Liver (tissue), 3 donors: ENCODE measurements around the gene GOLGA8S.
"Not testable (repeated sequence)": the region's sequence is repeated elsewhere in the genome, so short reads cannot be mapped to it uniquely, and the experiment has no call there.

ENCODE experiments used
- RAD21 ChIP-seq, 2 donors: IDR thresholded peaks; 2 replicates each; pipeline ENCODE4 v1.6.1; 2016; ENCODE audit warnings: antibody characterized with exemption in 2 of 2, mild to moderate bottlenecking in 2 of 2
- SP1 ChIP-seq: IDR thresholded peaks from 2 replicates; pipeline ENCODE4 v1.6.1; 2018; ENCODE audit warnings: antibody characterized with exemption, mild to moderate bottlenecking
- YY1 ChIP-seq: IDR thresholded peaks from 2 replicates; pipeline ENCODE4 v1.6.1; 2016; ENCODE audit warnings: antibody characterized with exemption, mild to moderate bottlenecking
- TF ChIP-seq, protein P1 (sequence below): fragments of 150-350 bp; IDR thresholded peaks from 2 replicates; pipeline ENCODE4 v1.5.1; 2017; ENCODE audit warnings: improper control_type of control experiment, low read depth, low read length; ENCODE audit not compliant: missing input control
- TF ChIP-seq, protein P2 (sequence below): IDR thresholded peaks from 2 replicates; pipeline ENCODE4 v1.6.1; 2016; ENCODE audit warnings: antibody characterized with exemption
- TF ChIP-seq, protein P3 (sequence below): IDR thresholded peaks from 2 replicates; pipeline ENCODE4 v1.6.1; 2016; ENCODE audit warnings: antibody characterized with exemption, mild to moderate bottlenecking
- TF ChIP-seq, protein P4 (sequence below): IDR thresholded peaks from 2 replicates; pipeline ENCODE4 v1.6.1; 2016; ENCODE audit warnings: antibody characterized with exemption
- TF ChIP-seq, protein P5 (sequence below): IDR thresholded peaks from 2 replicates; pipeline ENCODE4 v1.6.1; 2016; ENCODE audit warnings: antibody characterized with exemption
- donor health status: healthy.
- donor health status: healthy.

DNA sequence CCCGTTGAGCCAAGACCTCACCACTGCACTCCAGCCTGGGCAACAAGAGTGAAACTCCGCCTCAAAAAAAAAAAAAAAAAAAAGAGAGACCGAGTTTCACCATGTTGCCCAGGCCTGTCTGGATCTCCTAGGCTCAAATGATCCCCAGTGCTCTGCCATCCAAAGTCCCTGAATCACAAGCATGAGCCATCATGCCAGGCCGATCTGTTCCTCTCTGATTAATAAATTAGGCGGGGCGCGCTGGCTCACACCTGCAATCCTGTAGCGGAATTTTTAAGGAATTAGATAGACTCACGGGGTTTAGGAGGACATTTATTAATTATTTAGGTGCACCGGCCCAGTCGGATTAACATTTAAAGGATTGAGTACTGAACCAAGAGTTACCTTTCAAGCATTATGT, 19.7 kb downstream of the GOLGA8S start:
- TF ChIP-seq, protein P1, sequence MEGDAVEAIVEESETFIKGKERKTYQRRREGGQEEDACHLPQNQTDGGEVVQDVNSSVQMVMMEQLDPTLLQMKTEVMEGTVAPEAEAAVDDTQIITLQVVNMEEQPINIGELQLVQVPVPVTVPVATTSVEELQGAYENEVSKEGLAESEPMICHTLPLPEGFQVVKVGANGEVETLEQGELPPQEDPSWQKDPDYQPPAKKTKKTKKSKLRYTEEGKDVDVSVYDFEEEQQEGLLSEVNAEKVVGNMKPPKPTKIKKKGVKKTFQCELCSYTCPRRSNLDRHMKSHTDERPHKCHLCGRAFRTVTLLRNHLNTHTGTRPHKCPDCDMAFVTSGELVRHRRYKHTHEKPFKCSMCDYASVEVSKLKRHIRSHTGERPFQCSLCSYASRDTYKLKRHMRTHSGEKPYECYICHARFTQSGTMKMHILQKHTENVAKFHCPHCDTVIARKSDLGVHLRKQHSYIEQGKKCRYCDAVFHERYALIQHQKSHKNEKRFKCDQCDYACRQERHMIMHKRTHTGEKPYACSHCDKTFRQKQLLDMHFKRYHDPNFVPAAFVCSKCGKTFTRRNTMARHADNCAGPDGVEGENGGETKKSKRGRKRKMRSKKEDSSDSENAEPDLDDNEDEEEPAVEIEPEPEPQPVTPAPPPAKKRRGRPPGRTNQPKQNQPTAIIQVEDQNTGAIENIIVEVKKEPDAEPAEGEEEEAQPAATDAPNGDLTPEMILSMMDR, result not testable (repeated sequence)
- TF ChIP-seq, protein P2, sequence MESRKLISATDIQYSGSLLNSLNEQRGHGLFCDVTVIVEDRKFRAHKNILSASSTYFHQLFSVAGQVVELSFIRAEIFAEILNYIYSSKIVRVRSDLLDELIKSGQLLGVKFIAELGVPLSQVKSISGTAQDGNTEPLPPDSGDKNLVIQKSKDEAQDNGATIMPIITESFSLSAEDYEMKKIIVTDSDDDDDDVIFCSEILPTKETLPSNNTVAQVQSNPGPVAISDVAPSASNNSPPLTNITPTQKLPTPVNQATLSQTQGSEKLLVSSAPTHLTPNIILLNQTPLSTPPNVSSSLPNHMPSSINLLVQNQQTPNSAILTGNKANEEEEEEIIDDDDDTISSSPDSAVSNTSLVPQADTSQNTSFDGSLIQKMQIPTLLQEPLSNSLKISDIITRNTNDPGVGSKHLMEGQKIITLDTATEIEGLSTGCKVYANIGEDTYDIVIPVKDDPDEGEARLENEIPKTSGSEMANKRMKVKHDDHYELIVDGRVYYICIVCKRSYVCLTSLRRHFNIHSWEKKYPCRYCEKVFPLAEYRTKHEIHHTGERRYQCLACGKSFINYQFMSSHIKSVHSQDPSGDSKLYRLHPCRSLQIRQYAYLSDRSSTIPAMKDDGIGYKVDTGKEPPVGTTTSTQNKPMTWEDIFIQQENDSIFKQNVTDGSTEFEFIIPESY, result not testable (repeated sequence)
- TF ChIP-seq YY1; SP1; RAD21 (IDR thresholded peaks at IDR 0.05): not testable (repeated sequence)
- TF ChIP-seq, protein P3, sequence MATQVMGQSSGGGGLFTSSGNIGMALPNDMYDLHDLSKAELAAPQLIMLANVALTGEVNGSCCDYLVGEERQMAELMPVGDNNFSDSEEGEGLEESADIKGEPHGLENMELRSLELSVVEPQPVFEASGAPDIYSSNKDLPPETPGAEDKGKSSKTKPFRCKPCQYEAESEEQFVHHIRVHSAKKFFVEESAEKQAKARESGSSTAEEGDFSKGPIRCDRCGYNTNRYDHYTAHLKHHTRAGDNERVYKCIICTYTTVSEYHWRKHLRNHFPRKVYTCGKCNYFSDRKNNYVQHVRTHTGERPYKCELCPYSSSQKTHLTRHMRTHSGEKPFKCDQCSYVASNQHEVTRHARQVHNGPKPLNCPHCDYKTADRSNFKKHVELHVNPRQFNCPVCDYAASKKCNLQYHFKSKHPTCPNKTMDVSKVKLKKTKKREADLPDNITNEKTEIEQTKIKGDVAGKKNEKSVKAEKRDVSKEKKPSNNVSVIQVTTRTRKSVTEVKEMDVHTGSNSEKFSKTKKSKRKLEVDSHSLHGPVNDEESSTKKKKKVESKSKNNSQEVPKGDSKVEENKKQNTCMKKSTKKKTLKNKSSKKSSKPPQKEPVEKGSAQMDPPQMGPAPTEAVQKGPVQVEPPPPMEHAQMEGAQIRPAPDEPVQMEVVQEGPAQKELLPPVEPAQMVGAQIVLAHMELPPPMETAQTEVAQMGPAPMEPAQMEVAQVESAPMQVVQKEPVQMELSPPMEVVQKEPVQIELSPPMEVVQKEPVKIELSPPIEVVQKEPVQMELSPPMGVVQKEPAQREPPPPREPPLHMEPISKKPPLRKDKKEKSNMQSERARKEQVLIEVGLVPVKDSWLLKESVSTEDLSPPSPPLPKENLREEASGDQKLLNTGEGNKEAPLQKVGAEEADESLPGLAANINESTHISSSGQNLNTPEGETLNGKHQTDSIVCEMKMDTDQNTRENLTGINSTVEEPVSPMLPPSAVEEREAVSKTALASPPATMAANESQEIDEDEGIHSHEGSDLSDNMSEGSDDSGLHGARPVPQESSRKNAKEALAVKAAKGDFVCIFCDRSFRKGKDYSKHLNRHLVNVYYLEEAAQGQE, result not testable (repeated sequence)
- TF ChIP-seq, protein P4, sequence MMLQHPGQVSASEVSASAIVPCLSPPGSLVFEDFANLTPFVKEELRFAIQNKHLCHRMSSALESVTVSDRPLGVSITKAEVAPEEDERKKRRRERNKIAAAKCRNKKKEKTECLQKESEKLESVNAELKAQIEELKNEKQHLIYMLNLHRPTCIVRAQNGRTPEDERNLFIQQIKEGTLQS, result not testable (repeated sequence)
- TF ChIP-seq, protein P5, sequence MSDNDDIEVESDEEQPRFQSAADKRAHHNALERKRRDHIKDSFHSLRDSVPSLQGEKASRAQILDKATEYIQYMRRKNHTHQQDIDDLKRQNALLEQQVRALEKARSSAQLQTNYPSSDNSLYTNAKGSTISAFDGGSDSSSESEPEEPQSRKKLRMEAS, result not testable (repeated sequence)
